Thymus (tissue), 11 donors: ENCODE data around the gene KISS1R. TPM values are rescaled to one million over a fixed set of nuclear protein-coding genes. Genes with fewer than 3 reads are reported as not detected.

ENCODE experiments used
- DNase-seq, 9 donors: peaks; one replicate each; pipeline ENCODE4 v3.0.0-alpha.2; 2013; ENCODE audit warnings: low spot score in 9 of 9, low read depth in 6 of 9, missing footprints in 1 of 9
- H3K27ac ChIP-seq, 2 donors: one replicate each; pipeline ENCODE4 v1.5.1; 2013; ENCODE audit warnings: control low read depth in 1 of 2, low read depth in 1 of 2, low read length in 1 of 2, mild to moderate bottlenecking in 1 of 2, moderate library complexity in 1 of 2
- H3K27me3 ChIP-seq, 2 donors: one replicate each; pipeline ENCODE4 v1.5.1; 2013; ENCODE audit warnings: low read length in 1 of 2; ENCODE audit not compliant: control insufficient read depth in 2 of 2, insufficient read depth in 1 of 2
- H3K36me3 ChIP-seq, 2 donors: one replicate each; pipeline ENCODE4 v1.5.1; 2013; ENCODE audit warnings: low read length in 1 of 2, mild to moderate bottlenecking in 1 of 2, moderate library complexity in 1 of 2; ENCODE audit not compliant: control insufficient read depth in 2 of 2, insufficient read depth in 2 of 2
- H3K4me1 ChIP-seq, 2 donors: one replicate each; pipeline ENCODE4 v1.5.1; 2013; ENCODE audit warnings: low read length in 2 of 2; ENCODE audit not compliant: control insufficient read depth in 2 of 2, insufficient read depth in 2 of 2
- H3K4me3 ChIP-seq, 2 donors: one replicate each; pipeline ENCODE4 v1.5.1; 2013; ENCODE audit warnings: low read length in 2 of 2, control low read depth in 1 of 2, mild to moderate bottlenecking in 1 of 2
- H3K9me3 ChIP-seq, 2 donors: one replicate each; pipeline ENCODE4 v1.5.1; 2013; ENCODE audit warnings: low read length in 1 of 2, mild to moderate bottlenecking in 1 of 2; ENCODE audit not compliant: control insufficient read depth in 2 of 2, insufficient read depth in 1 of 2
- WGBS: extraction: QIAGEN DNeasy Blood & Tissue Kit; methylation state at CpG from one replicate; pipeline ENCODE4 v1.1.7; 2013; 5-methylcytosine and 5-hydroxymethylcytosine counted together
- polyA plus RNA-seq: library from polyadenylated mRNA; stranded (reverse); fragments of 200-250 nt; gene quantifications from one replicate; pipeline ENCODE4 v1.2.3, GENCODE V29; 2013
- total RNA-seq: library from RNA; stranded (reverse); fragments of 120-200 nt; gene quantifications from one replicate; pipeline ENCODE4 v1.2.4, GENCODE V29; 2013
- donor health status: healthy.

The KISS1R gene
- total and polyA plus RNA-seq, 2 donors, result 0.14 to 0.24 TPM

- DNase-seq, result no peak
- peaks cover 8 to 31% of the 10 kb centered on the region in 2 donors for H3K36me3 ChIP-seq
- peaks cover 0 to 16% of the 10 kb centered on the region in 2 donors for H3K9me3 ChIP-seq
- H3K4me3 ChIP-seq, result no peak overlapping the region
- H3K4me1 ChIP-seq, result peaks cover 6 to 10% of the 10 kb centered on the region in 2 donors
- WGBS, result 96% methylated on average over 22 of the region's 22 CpGs
- no peaks in the 10 kb centered on the region for H3K27me3 ChIP-seq
- H3K27ac ChIP-seq, result no peak overlapping the region
Measured at GRCh38 chr19:939439-939838, 22.3 kb downstream of the KISS1R start.

GRCh38 chr19:939922-940321 lies 22.8 kb downstream of the KISS1R start:
- H3K9me3 ChIP-seq, result peaks cover 0 to 16% of the 10 kb centered on the region in 2 donors
- no peak overlapping the region for H3K4me3 ChIP-seq
- H3K4me1 ChIP-seq, result peaks cover 1 to 10% of the 10 kb centered on the region in 2 donors
- no peaks in the 10 kb centered on the region for H3K27me3 ChIP-seq
- H3K36me3 ChIP-seq, result peaks cover 8 to 29% of the 10 kb centered on the region in 2 donors
- no peak for DNase-seq
- H3K27ac ChIP-seq, result no peak overlapping the region
- over 99% methylated on average over 7 of the region's 7 CpGs for WGBS

- Histone ChIP-seq H3K9me3 (peaks cover 0 to 16% of the 10 kb centered on the region in 2 donors), H3K27me3 (no peaks in the 10 kb centered on the region), H3K36me3 (peaks cover 8 to 23% of the 10 kb centered on the region in 2 donors), H3K27ac (peak overlapping the region in 1 of 2 donors; percentile 20), H3K4me3 (peak overlapping the region in 1 of 2 donors; percentile 44), H3K4me1 (peaks cover 0 to 10% of the 10 kb centered on the region in 2 donors)
- no peak for DNase-seq
- 4% methylated on average over 64 of the region's 64 CpGs for WGBS
Measured at GRCh38 chr19:940591-941291, 23.6 kb downstream of the KISS1R start.

GRCh38 chr19:941292-942132 lies 24.4 kb downstream of the KISS1R start:
- Histone ChIP-seq H3K36me3 (peaks cover 8 to 18% of the 10 kb centered on the region in 2 donors), H3K4me3 (peak overlapping the region in 1 of 2 donors; percentile 44), H3K27ac (no peak overlapping the region), H3K27me3 (no peaks in the 10 kb centered on the region), H3K9me3 (peaks cover 0 to 9% of the 10 kb centered on the region in 2 donors), H3K4me1 (peaks cover 0 to 10% of the 10 kb centered on the region in 2 donors)
- WGBS, result 83% methylated on average over 45 of the region's 45 CpGs
- DNase-seq, result no peak

GRCh38 chr19:942133-942645 lies 25.1 kb downstream of the KISS1R start:
- Histone ChIP-seq H3K9me3 (peaks cover 0 to 9% of the 10 kb centered on the region in 2 donors), H3K4me3 (no peak overlapping the region), H3K27me3 (peaks cover 0 to 2% of the 10 kb centered on the region in 2 donors), H3K27ac (no peak overlapping the region), H3K4me1 (peaks cover 2 to 10% of the 10 kb centered on the region in 2 donors), H3K36me3 (peaks cover 12 to 18% of the 10 kb centered on the region in 2 donors)
- 97% methylated on average over 32 of the region's 32 CpGs for WGBS
- no peak for DNase-seq

GRCh38 chr19:943551-944170 lies 26.5 kb downstream of the KISS1R start:
- H3K36me3 ChIP-seq, result peaks cover 22% of the 10 kb centered on the region in 2 donors
- peaks cover 10 to 11% of the 10 kb centered on the region in 2 donors for H3K4me1 ChIP-seq
- DNase-seq, result no peak
- peaks cover 0 to 6% of the 10 kb centered on the region in 2 donors for H3K27me3 ChIP-seq
- peaks cover 0 to 9% of the 10 kb centered on the region in 2 donors for H3K9me3 ChIP-seq
- H3K4me3 ChIP-seq, result no peak overlapping the region
- WGBS, result 96% methylated on average over 17 of the region's 17 CpGs
- H3K27ac ChIP-seq, result no peak overlapping the region

GRCh38 chr19:944171-944567 lies 27.0 kb downstream of the KISS1R start:
- no peak for DNase-seq
- WGBS, result 93% methylated on average over 27 of the region's 27 CpGs
- Histone ChIP-seq H3K27me3 (peaks cover 0 to 6% of the 10 kb centered on the region in 2 donors), H3K36me3 (peaks cover 21 to 22% of the 10 kb centered on the region in 2 donors), H3K4me1 (peaks cover 10 to 13% of the 10 kb centered on the region in 2 donors), H3K27ac (no peak overlapping the region), H3K4me3 (no peak overlapping the region), H3K9me3 (peaks cover 0 to 9% of the 10 kb centered on the region in 2 donors)

GRCh38 chr19:944663-945241 lies 27.6 kb downstream of the KISS1R start:
- no peak for DNase-seq
- peaks cover 10 to 13% of the 10 kb centered on the region in 2 donors for H3K4me1 ChIP-seq
- WGBS, result 90% methylated on average over 22 of the region's 22 CpGs
- peaks cover 0 to 9% of the 10 kb centered on the region in 2 donors for H3K9me3 ChIP-seq
- H3K27me3 ChIP-seq, result peaks cover 0 to 6% of the 10 kb centered on the region in 2 donors
- H3K36me3 ChIP-seq, result peaks cover 16 to 19% of the 10 kb centered on the region in 2 donors
- H3K27ac ChIP-seq, result no peak overlapping the region
- no peak overlapping the region for H3K4me3 ChIP-seq
